ENCODE results near the gene KIF4A. TPM values are rescaled to one million over a fixed set of nuclear protein-coding genes. Genes with fewer than 3 reads are reported as not detected.
"Not testable (repeated sequence)": the region's sequence is repeated elsewhere in the genome, so short reads cannot be mapped to it uniquely, and the experiment has no call there.

KIF4A gene
- total RNA-seq, 4 donors from 2014 or later, result 0.39 to 1.8 (median 0.99) TPM

DNA sequence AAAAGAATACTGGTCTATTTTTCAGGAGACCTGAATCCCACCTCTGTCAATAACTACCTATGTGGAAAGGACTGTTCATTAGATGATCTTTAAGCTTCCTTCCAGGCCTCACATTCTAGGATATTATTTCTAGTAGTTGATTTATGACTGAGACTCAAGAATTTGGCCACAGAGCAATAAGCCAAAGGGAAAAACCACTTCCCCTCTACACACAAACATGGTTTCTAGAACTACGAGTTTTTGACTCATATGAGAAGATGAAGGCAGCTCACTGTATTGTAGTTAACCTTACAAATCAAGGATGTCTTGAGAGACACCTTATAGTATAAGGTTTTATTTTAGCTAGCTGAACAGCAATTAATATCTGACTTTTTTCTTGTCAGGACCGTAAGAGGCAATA lies 96.3 kb downstream of the KIF4A start:
- intact Hi-C loops (cut with DNase I; ENCODE audit: low total_unique reads), result no loop called here
- no peak overlapping the region for H3K4me3 ChIP-seq (ENCODE audit: low read depth, poor library complexity, severe bottlenecking)
- no peak for TF ChIP-seq POLR2A (IDR thresholded peaks at IDR 0.05)
- TF ChIP-seq, protein P1, sequence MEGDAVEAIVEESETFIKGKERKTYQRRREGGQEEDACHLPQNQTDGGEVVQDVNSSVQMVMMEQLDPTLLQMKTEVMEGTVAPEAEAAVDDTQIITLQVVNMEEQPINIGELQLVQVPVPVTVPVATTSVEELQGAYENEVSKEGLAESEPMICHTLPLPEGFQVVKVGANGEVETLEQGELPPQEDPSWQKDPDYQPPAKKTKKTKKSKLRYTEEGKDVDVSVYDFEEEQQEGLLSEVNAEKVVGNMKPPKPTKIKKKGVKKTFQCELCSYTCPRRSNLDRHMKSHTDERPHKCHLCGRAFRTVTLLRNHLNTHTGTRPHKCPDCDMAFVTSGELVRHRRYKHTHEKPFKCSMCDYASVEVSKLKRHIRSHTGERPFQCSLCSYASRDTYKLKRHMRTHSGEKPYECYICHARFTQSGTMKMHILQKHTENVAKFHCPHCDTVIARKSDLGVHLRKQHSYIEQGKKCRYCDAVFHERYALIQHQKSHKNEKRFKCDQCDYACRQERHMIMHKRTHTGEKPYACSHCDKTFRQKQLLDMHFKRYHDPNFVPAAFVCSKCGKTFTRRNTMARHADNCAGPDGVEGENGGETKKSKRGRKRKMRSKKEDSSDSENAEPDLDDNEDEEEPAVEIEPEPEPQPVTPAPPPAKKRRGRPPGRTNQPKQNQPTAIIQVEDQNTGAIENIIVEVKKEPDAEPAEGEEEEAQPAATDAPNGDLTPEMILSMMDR (IDR thresholded peaks at IDR 0.05), result no peak
- WGBS, 2 donors, result 50 to 65% methylated on average over 2 of the region's 2 CpGs
- DNase-seq (ENCODE audit: low spot score in 2 of 2), result no peak

- WGBS, 2 donors, result 58 to 86% methylated on average over 4 of the region's 4 CpGs
- no peak for TF ChIP-seq POLR2A (IDR thresholded peaks at IDR 0.05)
- TF ChIP-seq, protein P1 (IDR thresholded peaks at IDR 0.05), result no peak
- H3K4me3 ChIP-seq (ENCODE audit: low read depth, poor library complexity, severe bottlenecking), result no peak overlapping the region
- intact Hi-C loops (cut with DNase I; ENCODE audit: low total_unique reads), result no loop called here
- no peak for DNase-seq (ENCODE audit: low spot score in 2 of 2)
These were observed 109.0 kb downstream of the KIF4A start for GRCh38 chrX:70398899-70399298.

DNA sequence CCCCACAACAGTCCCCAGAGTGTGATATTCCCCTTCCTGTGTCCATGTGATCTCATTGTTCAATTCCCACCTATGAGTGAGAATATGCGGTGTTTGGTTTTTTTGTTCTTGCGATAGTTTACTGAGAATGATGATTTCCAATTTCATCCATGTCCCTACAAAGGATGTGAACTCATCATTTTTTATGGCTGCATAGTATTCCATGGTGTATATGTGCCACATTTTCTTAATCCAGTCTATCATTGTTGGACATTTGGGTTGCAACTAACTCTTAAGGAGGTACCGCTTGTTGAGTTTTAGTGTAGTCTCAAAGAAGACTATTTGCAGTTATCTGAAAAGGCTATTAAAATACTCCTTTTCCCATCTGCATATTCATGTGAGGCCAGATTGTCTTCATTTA lies 110.3 kb downstream of the KIF4A start:
- intact Hi-C loops (cut with DNase I; ENCODE audit: low total_unique reads); H3K4me3 ChIP-seq (ENCODE audit: low read depth, poor library complexity, severe bottlenecking); DNase-seq (ENCODE audit: low spot score in 2 of 2): not testable (repeated sequence)
- 98 to 100% methylated on average over 1 to 2 of the region's 3 CpGs for WGBS, 2 donors

GRCh38 chrX:70402721-70403120 lies 112.8 kb downstream of the KIF4A start:
- intact Hi-C loops (cut with DNase I; ENCODE audit: low total_unique reads), result no loop called here
- TF ChIP-seq POLR2A (IDR thresholded peaks at IDR 0.05), result no peak
- TF ChIP-seq, protein P1 (IDR thresholded peaks at IDR 0.05), result no peak
- DNase-seq (ENCODE audit: low spot score in 2 of 2), result no peak
- 60 to 63% methylated on average over 2 of the region's 2 CpGs for WGBS, 2 donors
- no peak overlapping the region for H3K4me3 ChIP-seq (ENCODE audit: low read depth, poor library complexity, severe bottlenecking)

DNA sequence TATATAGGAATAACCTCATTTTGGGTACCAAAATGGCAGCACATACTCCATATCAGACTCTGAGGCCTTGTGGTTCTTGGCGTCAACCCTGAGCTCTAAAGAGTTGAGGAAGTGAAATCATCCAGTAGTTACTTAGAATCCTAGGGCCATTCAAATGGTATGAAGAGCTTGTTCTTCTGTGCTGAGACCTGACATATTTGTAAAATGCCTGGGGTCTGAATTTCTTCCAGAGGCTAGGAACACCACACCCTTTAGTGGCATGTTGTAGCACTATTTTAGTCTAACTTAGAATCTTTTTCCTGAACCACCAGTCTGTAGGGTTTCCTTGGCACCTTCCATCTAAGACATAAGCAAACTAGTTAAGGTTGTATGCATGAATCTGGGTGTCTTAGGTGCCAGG lies 115.1 kb downstream of the KIF4A start:
- 57% methylated on average over 1 of the region's 1 CpG for WGBS, 2 donors
- no peak for TF ChIP-seq POLR2A (IDR thresholded peaks at IDR 0.05)
- TF ChIP-seq, protein P1 (IDR thresholded peaks at IDR 0.05), result no peak
- intact Hi-C loops (cut with DNase I; ENCODE audit: low total_unique reads), result no loop called here
- DNase-seq (ENCODE audit: low spot score in 2 of 2), result no peak
- H3K4me3 ChIP-seq (ENCODE audit: low read depth, poor library complexity, severe bottlenecking), result no peak overlapping the region

DNA sequence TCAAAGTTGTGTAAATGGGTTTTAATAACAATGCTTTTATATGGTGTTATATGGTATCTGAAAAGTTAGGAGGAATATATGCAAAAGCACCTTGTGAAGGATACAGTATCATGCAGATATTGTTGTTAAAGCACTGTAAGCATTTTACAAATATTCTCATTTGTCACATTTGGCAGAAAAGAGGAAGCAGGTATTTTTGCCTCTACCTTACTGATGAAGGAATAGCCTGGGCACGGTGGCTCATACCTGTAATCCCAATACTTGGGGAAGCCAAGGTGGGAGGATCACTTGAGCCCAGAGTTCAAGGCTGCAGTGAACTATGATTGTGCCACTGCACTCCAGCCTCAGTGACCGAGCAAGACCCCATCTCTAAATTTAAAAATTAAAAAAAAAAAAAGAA lies 121.0 kb downstream of the KIF4A start:
- DNase-seq (ENCODE audit: low spot score in 2 of 2), result no peak
- H3K4me3 ChIP-seq (ENCODE audit: low read depth, poor library complexity, severe bottlenecking), result no peak overlapping the region
- intact Hi-C loops (cut with DNase I; ENCODE audit: low total_unique reads), result no loop called here
- WGBS, 2 donors, result 68 to 100% methylated on average over 2 of the region's 2 CpGs
- no peak for TF ChIP-seq POLR2A (IDR thresholded peaks at IDR 0.05)
- TF ChIP-seq, protein P1 (IDR thresholded peaks at IDR 0.05), result no peak
